Kasumi-1 (cell line): ENCODE results near the gene LMOD1.
"Not testable (repeated sequence)": the region's sequence is repeated elsewhere in the genome, so short reads cannot be mapped to it uniquely, and the experiment has no call there.

Experiments used
- DNase-seq, 2 experiments: peaks; one replicate each; lab custom pipeline; 2025; lab: John Stamatoyannopoulos, UW

LMOD1 gene

DNA sequence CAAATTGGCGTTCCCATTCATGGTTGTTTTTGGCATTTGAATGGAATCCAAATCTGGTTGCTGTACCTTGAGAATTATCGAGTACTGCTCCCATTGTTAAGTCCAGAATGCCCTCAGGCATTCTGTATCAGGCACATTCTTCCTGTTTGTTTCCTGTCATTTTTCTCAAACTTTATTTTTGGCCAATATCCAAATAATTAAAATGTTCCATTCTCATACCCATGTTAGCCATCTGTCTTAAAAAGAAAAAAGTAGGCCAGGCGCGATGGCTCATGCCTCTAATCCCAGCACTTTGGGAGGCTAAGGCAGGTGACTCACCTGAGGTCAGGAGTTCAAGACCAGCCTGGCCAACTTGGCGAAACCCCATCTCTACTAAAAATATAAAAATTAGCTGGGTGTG, 86.9 kb downstream of the LMOD1 start:
- DNase-seq = no peak

- DNase-seq = not testable (repeated sequence)
Observed at GRCh38 chr1:201856722-201857121, 89.6 kb downstream of the LMOD1 start.

DNA sequence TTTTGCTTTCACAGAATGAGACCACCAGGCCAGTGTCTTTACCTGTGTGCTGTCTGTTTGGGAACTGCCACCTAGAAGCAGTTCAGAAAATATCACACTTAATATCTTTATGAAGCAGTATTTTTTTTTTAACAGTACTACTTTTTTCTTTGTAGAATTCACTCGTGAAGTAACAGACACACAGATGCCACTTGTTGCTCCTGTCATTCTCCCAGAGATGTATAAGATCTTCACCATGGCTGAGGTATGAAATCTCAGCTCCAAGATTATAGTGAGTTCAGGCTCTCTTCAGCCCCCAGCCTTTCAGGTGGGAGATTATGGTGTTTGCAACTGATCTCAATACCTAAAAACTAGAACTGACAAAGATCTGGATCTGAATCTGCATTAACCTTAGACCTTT, 94.4 kb downstream of the LMOD1 start:
- no peak for DNase-seq

GRCh38 chr1:201850053-201850397, 96.3 kb downstream of the LMOD1 start:
- DNase-seq = no peak

DNA sequence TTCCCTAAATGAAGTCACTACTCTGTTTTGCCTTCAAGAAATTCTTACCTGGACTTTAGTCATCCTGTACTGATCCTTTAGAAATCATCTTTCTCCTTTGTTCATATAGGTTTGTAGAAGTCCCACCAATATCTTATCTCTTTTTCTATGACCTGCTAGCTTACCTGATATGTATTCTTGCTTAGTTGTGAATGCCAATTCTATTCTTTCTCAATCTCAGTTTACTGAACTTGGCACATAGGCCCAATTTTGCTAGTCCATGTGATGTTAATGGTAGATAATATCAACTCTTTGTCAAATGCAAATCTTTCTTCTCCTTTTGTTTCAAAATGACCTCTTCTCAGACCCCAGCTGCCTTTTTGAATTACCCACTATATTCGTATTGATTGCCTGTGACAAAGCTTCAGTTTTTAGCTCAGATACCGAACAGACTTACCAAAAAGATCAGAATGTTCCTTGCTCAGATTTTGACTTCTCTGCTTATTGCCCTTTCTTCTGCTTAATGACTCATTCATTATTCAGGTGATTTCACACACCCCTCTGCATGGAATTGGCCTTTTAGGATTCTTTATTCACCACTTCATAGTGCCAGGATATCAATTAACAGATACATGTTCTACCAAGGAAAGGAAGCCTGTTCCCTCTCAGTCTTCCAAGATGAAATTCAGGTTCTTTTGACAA, 96.8 kb downstream of the LMOD1 start:
- DNase-seq = no peak

DNA sequence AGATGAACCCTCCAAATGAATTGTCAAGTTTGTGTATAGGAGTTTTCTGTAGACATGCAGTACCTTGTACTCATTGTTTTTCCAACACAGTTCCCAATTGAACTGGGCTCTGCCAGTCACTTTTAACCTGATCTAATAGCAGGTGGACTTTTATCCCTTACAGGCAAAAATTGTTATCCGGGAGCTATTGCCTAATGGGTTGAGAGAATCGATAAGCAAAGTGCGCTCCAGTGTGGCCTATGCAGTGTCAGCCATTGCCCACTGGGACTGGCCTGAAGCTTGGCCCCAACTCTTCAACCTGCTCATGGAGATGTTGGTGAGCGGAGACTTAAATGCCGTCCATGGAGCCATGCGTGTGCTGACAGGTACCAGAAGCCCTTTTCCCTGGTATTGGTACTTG, 98.1 kb downstream of the LMOD1 start:
- DNase-seq = no peak

DNA sequence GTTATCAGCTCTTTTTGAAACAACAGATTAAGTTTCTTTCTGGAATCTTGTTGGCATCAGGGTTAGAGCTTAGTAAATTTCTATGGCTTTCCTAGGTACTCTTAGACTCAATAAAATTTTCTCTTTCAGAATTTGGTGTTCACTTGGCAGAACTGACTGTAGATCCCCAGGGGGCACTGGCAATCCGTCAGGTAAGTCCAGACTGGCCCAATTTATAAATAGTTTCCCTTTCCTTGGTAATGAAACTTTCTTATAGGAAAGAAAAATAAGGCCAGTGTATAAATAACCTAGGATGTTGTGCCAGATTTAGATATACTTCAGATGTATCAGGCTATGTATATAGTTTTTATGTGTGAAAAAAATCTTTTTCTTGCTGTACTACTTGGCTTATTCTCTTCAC, 99.2 kb downstream of the LMOD1 start:
- DNase-seq = no peak
